Measurements from ENCODE around the gene ELP2. TPM values are rescaled to one million over a fixed set of nuclear protein-coding genes. Genes with fewer than 3 reads are reported as not detected.

The ELP2 gene
- total and polyA plus RNA-seq, 4 donors, result 31.4 to 257 (median 56.9) TPM

- Histone ChIP-seq H3K27ac (ENCODE audit: low read depth in 1 of 2, low read length in 1 of 2) (no peak overlapping the region), H3K9me3 (ENCODE audit: control insufficient read depth in 4 of 4, insufficient read depth in 3 of 4, low read length in 3 of 4) (no peaks in the 10 kb centered on the region), H3K36me3 (ENCODE audit: control insufficient read depth in 4 of 4, insufficient read depth in 4 of 4, low read length in 4 of 4) (peaks cover 6 to 22% (median 12%) of the 10 kb centered on the region in 4 donors), H3K4me1 (ENCODE audit: control insufficient read depth in 5 of 5, insufficient read depth in 5 of 5, low read length in 5 of 5) (peaks cover 0 to 8% (median 4%) of the 10 kb centered on the region in 5 donors), H3K27me3 (ENCODE audit: control insufficient read depth in 3 of 3, insufficient read depth in 3 of 3, low read length in 2 of 3) (no peaks in the 10 kb centered on the region), H3K4me3 (no peak overlapping the region), H3K9ac (ENCODE audit: insufficient read depth in 1 of 2, low read length in 2 of 2) (no peak overlapping the region)
- 96 to 97% methylated on average over 2 of the region's 2 CpGs for WGBS, 2 donors
- no peak for TF ChIP-seq CTCF (IDR thresholded peaks at IDR 0.05; ENCODE audit: control extremely low read depth, extremely low read depth)
- DNase-seq (no peak), ATAC-seq (ENCODE audit: insufficient read depth, low FRiP score) (no peak)
Observed at GRCh38 chr18:36176177-36176584, 46.5 kb downstream of the ELP2 start.

- Histone ChIP-seq H3K27ac (ENCODE audit: low read depth in 1 of 2, low read length in 1 of 2) (no peak overlapping the region), H3K4me3 (no peak overlapping the region), H3K36me3 (ENCODE audit: control insufficient read depth in 4 of 4, insufficient read depth in 4 of 4, low read length in 4 of 4) (peaks cover 6 to 18% (median 10%) of the 10 kb centered on the region in 4 donors)
Observed at GRCh38 chr18:36176711-36177110, 47.0 kb downstream of the ELP2 start.

GRCh38 chr18:36177913-36178312 lies 48.2 kb downstream of the ELP2 start:
- WGBS, 2 donors, result 82 to 90% methylated on average over 3 of the region's 3 CpGs
- Histone ChIP-seq H3K9ac (ENCODE audit: insufficient read depth in 1 of 2, low read length in 2 of 2) (no peak overlapping the region), H3K4me1 (ENCODE audit: control insufficient read depth in 5 of 5, insufficient read depth in 5 of 5, low read length in 5 of 5) (peaks cover 0 to 8% (median 4%) of the 10 kb centered on the region in 5 donors), H3K9me3 (ENCODE audit: control insufficient read depth in 4 of 4, insufficient read depth in 3 of 4, low read length in 3 of 4) (no peaks in the 10 kb centered on the region), H3K36me3 (ENCODE audit: control insufficient read depth in 4 of 4, insufficient read depth in 4 of 4, low read length in 4 of 4) (peaks cover 3 to 12% (median 10%) of the 10 kb centered on the region in 4 donors), H3K27ac (ENCODE audit: low read depth in 1 of 2, low read length in 1 of 2) (no peak overlapping the region), H3K27me3 (ENCODE audit: control insufficient read depth in 3 of 3, insufficient read depth in 3 of 3, low read length in 2 of 3) (no peaks in the 10 kb centered on the region), H3K4me3 (no peak overlapping the region)
- ATAC-seq (ENCODE audit: insufficient read depth, low FRiP score), result no peak
- DNase-seq, result no peak
- TF ChIP-seq CTCF (IDR thresholded peaks at IDR 0.05; ENCODE audit: control extremely low read depth, extremely low read depth), result no peak

More at GRCh38 chr18:36176711-36177110, 47.0 kb downstream of the ELP2 start:
- no peaks in the 10 kb centered on the region for H3K27me3 ChIP-seq (ENCODE audit: control insufficient read depth in 3 of 3, insufficient read depth in 3 of 3, low read length in 2 of 3)
- ATAC-seq (ENCODE audit: insufficient read depth, low FRiP score) (no peak), DNase-seq (no peak)
- TF ChIP-seq CTCF (IDR thresholded peaks at IDR 0.05; ENCODE audit: control extremely low read depth, extremely low read depth), result no peak
- no peaks in the 10 kb centered on the region for H3K9me3 ChIP-seq (ENCODE audit: control insufficient read depth in 4 of 4, insufficient read depth in 3 of 4, low read length in 3 of 4)
- WGBS, 2 donors, result 89 to 91% methylated on average over 9 of the region's 9 CpGs
- peaks cover 0 to 8% (median 4%) of the 10 kb centered on the region in 5 donors for H3K4me1 ChIP-seq (ENCODE audit: control insufficient read depth in 5 of 5, insufficient read depth in 5 of 5, low read length in 5 of 5)
- no peak overlapping the region for H3K9ac ChIP-seq (ENCODE audit: insufficient read depth in 1 of 2, low read length in 2 of 2)

All from lung (tissue), 12 donors.